AG10803 (cell line): ENCODE measurements around the gene C1GALT1.
A peak's percentile ranks its signal among the peaks of the same experiment; 100 is the strongest.

ENCODE experiments used
- DNase-seq: peaks from one replicate; pipeline ENCODE4 v3.0.0; 2010; ENCODE audit warnings: low read depth
- H3K4me3 ChIP-seq: 2 replicates; pipeline ENCODE4 v1.5.1; 2011; ENCODE audit warnings: mild to moderate bottlenecking, low read length, control low read depth
- TF ChIP-seq, protein P1 (sequence below): conservative IDR thresholded peaks from 2 replicates; pipeline ENCODE4 v1.5.1; 2011; ENCODE audit warnings: mild to moderate bottlenecking, low read length, control low read depth, inconsistent platforms

C1GALT1 gene

DNA sequence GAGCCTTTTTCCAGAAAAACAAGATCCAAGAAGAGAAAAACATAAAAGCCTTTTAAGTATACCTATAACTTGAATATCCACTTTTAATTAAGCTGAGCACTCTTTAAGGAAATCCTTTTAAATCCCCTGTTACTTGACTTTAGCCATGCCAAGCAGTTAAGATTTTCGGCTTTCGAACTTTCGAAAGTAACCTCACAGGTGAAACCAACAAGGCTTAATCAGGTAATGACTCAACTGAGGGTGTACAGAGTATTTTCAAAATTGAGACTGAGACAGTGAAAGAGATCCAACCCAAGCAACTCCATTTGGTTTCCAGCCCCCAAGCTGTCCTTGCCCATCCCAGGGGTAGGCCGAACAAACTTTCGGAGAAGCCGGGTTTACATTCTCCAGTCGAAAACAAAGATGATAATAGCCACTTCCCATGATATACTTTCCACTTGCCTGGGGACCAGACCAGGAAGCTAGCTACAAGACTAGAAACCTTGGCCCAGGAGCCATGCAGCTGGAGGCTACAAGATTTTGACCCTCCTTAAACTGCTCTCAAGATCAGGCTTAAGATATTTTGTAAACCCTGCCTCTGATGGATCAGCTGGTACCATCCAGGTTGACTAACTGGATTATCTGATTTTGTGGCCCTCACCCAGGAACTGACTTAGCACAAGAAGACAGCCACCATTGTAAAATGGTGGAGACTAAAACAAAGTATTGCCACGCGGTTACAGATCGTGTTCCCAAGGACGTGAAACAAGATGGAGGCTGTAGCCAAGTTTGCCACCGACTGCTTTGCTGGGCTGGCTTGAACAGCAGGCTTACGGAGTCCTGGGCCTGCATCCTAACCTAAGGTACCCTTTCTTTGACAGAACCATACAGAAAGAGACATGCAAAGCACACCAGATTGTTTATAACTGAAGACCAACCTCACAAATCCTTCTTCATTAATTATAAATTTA lies 32.3 kb downstream of the C1GALT1 start:
- TF ChIP-seq, protein P1, sequence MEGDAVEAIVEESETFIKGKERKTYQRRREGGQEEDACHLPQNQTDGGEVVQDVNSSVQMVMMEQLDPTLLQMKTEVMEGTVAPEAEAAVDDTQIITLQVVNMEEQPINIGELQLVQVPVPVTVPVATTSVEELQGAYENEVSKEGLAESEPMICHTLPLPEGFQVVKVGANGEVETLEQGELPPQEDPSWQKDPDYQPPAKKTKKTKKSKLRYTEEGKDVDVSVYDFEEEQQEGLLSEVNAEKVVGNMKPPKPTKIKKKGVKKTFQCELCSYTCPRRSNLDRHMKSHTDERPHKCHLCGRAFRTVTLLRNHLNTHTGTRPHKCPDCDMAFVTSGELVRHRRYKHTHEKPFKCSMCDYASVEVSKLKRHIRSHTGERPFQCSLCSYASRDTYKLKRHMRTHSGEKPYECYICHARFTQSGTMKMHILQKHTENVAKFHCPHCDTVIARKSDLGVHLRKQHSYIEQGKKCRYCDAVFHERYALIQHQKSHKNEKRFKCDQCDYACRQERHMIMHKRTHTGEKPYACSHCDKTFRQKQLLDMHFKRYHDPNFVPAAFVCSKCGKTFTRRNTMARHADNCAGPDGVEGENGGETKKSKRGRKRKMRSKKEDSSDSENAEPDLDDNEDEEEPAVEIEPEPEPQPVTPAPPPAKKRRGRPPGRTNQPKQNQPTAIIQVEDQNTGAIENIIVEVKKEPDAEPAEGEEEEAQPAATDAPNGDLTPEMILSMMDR: no peak
- no peak for DNase-seq
- no peak overlapping the region for H3K4me3 ChIP-seq

DNA sequence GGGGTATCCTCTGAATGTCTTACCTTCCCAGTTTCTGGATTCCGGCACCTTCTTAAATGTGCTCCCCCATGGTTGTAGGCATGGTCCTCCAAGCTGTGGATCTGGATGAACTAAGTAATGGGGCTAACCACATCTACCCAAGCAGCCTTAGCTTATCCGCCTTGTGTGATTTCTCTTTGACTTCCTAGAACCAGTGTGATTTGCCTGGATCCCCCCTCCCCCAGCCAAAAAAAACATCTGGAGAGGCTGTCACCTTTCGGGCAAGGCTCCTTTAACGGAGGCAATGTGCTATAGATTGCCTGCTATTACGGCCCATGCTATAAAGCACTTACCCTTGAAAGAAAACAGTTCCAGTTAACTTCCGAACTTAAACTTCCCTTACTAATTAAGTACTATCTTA lies 33.9 kb downstream of the C1GALT1 start:
- TF ChIP-seq, protein P1: no peak
- no peak for DNase-seq
- no peak overlapping the region for H3K4me3 ChIP-seq

- H3K4me3 ChIP-seq: no peak overlapping the region
- TF ChIP-seq, protein P1: no peak
- no peak for DNase-seq
Measured at GRCh38 chr7:7219216-7219615, 36.9 kb downstream of the C1GALT1 start.

DNA sequence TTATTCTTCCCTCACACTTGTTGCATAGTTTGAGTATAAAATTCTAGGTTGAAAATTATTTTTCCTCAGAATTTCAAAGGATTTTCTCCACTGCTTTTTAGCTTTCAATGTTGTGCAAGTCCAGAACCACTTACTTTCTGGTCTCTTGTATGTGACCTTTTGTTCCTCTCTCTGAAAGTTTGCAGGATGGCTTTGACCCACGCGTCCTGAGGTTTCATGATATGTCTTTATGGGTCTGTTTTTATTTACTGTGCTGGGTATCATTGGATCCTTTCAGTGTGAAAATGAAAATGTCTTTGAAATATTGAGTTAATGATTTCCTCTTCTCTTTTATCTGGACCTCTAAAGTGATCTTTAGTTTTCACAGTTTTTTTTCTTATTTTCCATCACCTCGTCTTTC lies 38.5 kb downstream of the C1GALT1 start:
- TF ChIP-seq, protein P1: no peak
- no peak overlapping the region for H3K4me3 ChIP-seq
- no peak for DNase-seq

GRCh38 chr7:7221599-7222038 lies 39.3 kb downstream of the C1GALT1 start:
- DNase-seq: peak; percentile 82
- TF ChIP-seq, protein P1: no peak

DNA sequence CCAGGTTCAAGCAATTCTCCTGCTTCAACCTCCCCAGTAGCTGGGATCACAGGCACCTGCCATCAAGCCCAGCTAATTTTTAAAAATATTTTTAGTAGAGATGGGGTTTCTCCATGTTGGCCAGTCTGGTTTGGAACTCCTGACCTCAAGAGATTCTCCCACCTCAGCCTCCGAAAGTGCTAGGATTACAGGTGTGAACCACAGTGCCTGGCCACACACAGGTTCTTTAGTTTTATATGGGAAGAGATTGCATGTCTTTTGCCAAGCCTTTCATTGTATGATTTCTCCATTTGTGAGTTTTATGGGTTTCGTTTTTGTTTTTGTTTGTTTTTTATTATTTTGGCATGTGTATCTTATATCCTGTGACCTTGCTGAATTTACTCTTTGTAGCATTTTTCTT lies 40.9 kb downstream of the C1GALT1 start:
- TF ChIP-seq, protein P1: no peak
- no peak overlapping the region for H3K4me3 ChIP-seq
- DNase-seq: no peak

More at GRCh38 chr7:7221599-7222038, 39.3 kb downstream of the C1GALT1 start:
- no peak overlapping the region for H3K4me3 ChIP-seq

GRCh38 chr7:7226407-7226806 lies 44.1 kb downstream of the C1GALT1 start:
- no peak for DNase-seq
- TF ChIP-seq, protein P1: no peak
- H3K4me3 ChIP-seq: no peak overlapping the region
